Right ventricle myocardium superior (tissue), 1 donor: Measurements from ENCODE around the gene ARL2. TPM values are rescaled to one million over a fixed set of nuclear protein-coding genes. Genes with fewer than 3 reads are reported as not detected.

Experiments
- ATAC-seq: fragments of 200-7000 bp; cut with Tn5 transposase; one replicate; pipeline ENCODE4 v1.9.1; 2020; ENCODE audit warnings: mild to moderate bottlenecking; ENCODE audit not compliant: poor library complexity
- DNase-seq: peaks from one replicate; pipeline ENCODE4 v3.0.0-alpha.2; 2020
- intact Hi-C: fragments of 100-400 bp; cut with DNase I; formaldehyde crosslinking; loops from one replicate; pipeline ENCODE4 v1.11.2; 2022
- microRNA-seq: library from miRNA; unstranded; fragments of <30 nt; microRNA quantifications from one replicate; pipeline ENCODE4 v1.2.0, GENCODE V29; 2020
- total RNA-seq: library from RNA; stranded (reverse); fragmentation: NEBNext Ultra II Directional; extraction: Animal tissue kit (Norgen Biotek cat#: 25700); gene quantifications from one replicate; pipeline ENCODE4 v1.2.1, GENCODE V29; 2021
- donor health status: DM: no; HTN: yes; CAD: no; lungs with severe emphysema.

Gene ARL2
- total RNA-seq, 1 donor from 2014 or later, result 126 TPM

DNA sequence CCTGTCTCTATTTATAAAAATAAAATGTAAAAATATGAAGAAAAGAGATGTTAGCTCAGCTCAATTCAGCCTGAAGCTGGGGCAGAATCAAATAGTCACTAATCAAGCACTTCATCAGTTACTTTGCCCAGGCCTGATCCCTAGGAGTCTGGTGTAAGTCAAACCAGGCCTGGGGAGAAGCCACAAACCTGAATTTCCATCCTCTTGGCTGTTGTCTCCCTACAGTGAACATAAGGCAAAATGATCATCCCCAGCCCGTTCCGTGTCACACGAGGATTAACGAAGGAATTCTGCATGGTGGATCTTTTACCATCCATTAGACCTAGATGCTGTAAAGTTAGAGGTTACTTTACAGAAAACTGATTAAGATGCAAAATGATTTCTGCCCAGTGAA is 50.9 kb downstream of the ARL2 start:
- no peak for DNase-seq
- intact Hi-C loops, result no loop called here
- no peak for ATAC-seq

DNA sequence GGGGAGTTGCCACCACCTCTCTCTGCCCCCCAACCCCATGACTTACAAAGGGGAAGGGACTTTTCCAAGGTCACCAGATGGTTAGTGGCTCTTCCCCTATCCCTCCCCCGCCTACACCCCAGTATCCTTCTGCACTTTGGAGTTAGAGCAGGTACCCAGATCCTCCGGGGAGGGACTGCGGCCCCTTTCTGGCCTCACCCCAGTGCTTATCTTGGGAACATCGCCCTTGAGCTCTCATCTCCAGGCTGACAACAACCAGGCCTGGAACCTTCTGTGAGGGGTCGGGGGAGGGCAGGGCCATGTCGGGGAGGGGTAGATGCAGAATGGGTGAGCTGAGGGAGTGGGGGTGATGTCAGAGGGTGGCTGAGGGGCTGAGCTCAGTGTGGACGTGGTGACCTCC is 51.9 kb downstream of the ARL2 start:
- DNase-seq (no peak), ATAC-seq (no peak)
- intact Hi-C loops, result no loop called here

DNA sequence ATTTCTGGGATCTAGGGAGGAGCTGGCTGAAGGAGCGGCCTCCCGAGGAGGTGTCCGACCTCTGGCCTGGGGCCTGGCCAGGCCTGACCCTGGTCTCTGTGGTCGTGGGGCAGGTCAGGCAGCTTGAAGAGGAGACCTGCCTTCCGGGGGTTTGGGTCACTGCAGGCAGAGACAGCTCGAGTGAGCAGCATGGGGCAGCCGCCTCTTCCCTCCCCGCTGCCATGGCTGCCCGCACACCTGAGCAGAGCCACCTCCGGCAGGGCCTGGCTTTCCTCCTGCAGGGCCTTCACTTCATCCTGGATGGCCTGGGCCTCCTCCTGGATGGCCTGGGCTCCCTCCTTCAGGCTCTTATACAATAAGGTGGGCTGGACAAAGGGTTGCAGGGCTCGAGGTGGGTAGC is 52.4 kb downstream of the ARL2 start:
- intact Hi-C loops, result no loop called here
- no peak for ATAC-seq
- DNase-seq, result no peak

DNA sequence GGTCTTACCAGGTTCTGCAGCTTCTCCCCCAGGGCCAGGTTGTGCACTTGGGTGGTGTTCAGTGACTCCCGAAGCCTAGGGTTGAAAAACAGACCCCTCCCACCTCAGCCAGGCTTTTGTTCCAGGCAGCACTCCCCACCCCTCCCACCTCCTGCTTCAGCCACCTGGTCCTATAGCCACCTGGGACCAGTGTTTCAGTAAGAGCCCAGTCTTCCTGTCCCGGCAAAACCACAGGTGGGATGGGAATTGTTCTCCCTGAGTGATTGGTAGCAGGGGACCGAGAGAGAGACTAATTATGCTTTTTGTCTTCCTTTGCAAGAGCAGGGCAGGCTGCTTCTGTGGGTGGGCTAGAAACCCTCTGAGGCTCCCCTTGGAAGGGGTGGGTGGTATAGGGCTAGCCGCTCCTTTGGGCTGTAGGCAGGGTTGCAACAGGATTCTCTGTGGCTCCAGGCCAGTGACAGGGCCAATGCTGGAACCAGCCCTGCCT is 52.9 kb downstream of the ARL2 start:
- ATAC-seq, result no peak
- intact Hi-C loops, result no loop called here
- DNase-seq, result no peak

DNA sequence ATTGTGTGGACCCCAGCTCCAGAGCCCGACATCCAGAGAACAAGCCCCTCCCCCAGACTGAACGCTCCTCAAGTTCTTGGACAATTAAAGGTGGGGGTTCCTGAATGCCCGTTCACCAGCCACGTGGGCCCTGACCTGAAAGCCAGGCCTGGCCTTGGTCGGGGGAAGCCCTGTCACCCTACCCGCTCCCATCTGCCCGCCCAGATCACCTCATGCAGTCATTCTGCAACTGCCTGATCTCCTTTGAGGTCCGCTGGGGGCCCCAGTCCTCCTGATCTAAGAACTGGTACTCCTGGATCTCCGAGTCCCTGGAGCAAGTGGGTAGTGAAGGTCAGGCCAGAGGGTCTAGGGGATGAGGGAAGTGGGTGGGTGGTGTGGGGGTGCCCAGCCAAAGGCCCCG is 53.5 kb downstream of the ARL2 start:
- DNase-seq, result no peak
- intact Hi-C loops, result no loop called here
- ATAC-seq, result no peak

DNA sequence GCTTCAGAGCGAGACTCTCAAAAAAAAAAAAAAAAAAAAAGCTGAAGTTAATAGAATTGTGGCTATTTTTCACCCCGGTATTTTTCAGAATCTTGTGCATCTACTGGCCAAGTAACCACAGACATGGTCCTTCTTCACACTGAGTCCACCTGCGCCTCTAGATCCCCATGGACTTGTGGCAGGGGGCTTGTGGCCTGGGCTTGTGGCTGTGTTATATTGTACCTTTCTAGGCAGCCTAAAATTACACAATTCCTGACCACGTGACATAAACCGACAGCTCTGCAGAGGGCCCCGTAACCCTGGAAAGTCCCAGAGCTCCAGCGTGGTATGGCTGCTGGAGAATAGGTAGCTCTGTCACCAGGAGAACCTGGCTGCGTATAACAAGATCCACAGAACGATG is 55.3 kb downstream of the ARL2 start:
- intact Hi-C loops, result no loop called here
- no peak for DNase-seq
- ATAC-seq, result no peak

Small RNAs within 50 kb of the gene (microRNA-seq; reads per million reads assigned to microRNA genes)
- not detected for gene MIR6879

Other genes starting within 250 kb of the ARL2 start
- gene SF1, start 235.6 kb upstream of the ARL2 start, total RNA-seq, result 182 TPM
- 7.7 TPM for gene MAP4K2, start 210.9 kb upstream of the ARL2 start, total RNA-seq
- gene MEN1, start 203.6 kb upstream of the ARL2 start, total RNA-seq, result 8.6 TPM
- 0.35 TPM for gene CDC42BPG, start 169.5 kb upstream of the ARL2 start, total RNA-seq
- gene EHD1, start 135.5 kb upstream of the ARL2 start, total RNA-seq, result 47.4 TPM
- 11.5 TPM for gene ATG2A, start 97.0 kb upstream of the ARL2 start, total RNA-seq
- gene PPP2R5B, start 89.5 kb upstream of the ARL2 start, total RNA-seq, result 20.6 TPM
- gene GPHA2, start 78.3 kb upstream of the ARL2 start, total RNA-seq, result not detected
- gene MAJIN, start 42.1 kb upstream of the ARL2 start, total RNA-seq, result not detected
- gene BATF2, start 17.2 kb upstream of the ARL2 start, total RNA-seq, result 2.0 TPM
- gene SNX15, start 13.3 kb downstream of the ARL2 start, total RNA-seq, result 18.0 TPM
- 7.8 TPM for gene SAC3D1, start 27.1 kb downstream of the ARL2 start, total RNA-seq
- 3.1 TPM for gene NAALADL1, start 44.4 kb downstream of the ARL2 start, total RNA-seq
- gene CDCA5, start 69.9 kb downstream of the ARL2 start, total RNA-seq, result 1.4 TPM
- 19.9 TPM for gene ZFPL1, start 70.1 kb downstream of the ARL2 start, total RNA-seq
- 88.1 TPM for gene VPS51, start 82.1 kb downstream of the ARL2 start, total RNA-seq
- gene TM7SF2, start 97.7 kb downstream of the ARL2 start, total RNA-seq, result 72.4 TPM
- gene ZNHIT2, start 103.5 kb downstream of the ARL2 start, total RNA-seq, result 5.7 TPM
- 666 TPM for gene FAU, start 108.0 kb downstream of the ARL2 start, total RNA-seq
- gene MRPL49, start 108.2 kb downstream of the ARL2 start, total RNA-seq, result 33.5 TPM
- gene SYVN1, start 120.4 kb downstream of the ARL2 start, total RNA-seq, result 29.9 TPM
- not detected for gene SPDYC, start 156.1 kb downstream of the ARL2 start, total RNA-seq
- gene CAPN1, start 167.8 kb downstream of the ARL2 start, total RNA-seq, result 66.9 TPM
- 4.9 TPM for gene POLA2, start 247.8 kb downstream of the ARL2 start, total RNA-seq